RWPE1 (cell line): ENCODE data around the gene PDCD2L.
A peak's percentile ranks its signal among the peaks of the same experiment; 100 is the strongest.

ENCODE experiments used
- CTCF ChIA-PET: fragments of 350-600 bp; sonication (Branson Sonifier 250); formaldehyde crosslinking; extraction: SDS; loops from one replicate; lab custom pipeline; 2021; lab: Yijun Ruan, JAX
- POLR2A ChIA-PET: fragments of 400-600 bp; formaldehyde crosslinking; extraction: SDS; loops from one replicate; lab custom pipeline; 2020; ENCODE audit warnings: antibody characterized with exemption; ENCODE audit not compliant: low non-redundant PET; lab: Yijun Ruan, JAX
- DNase-seq: peaks from one replicate; pipeline ENCODE4 v3.0.0; 2012; ENCODE audit warnings: low spot score
- H3K27ac ChIP-seq: fragments of 450-650 bp; 2 replicates; pipeline ENCODE4 v1.5.1; 2017
- TF ChIP-seq, protein P1 (sequence below): fragments of 450-650 bp; conservative IDR thresholded peaks from 2 replicates; pipeline ENCODE4 v1.5.1; 2017; ENCODE audit warnings: low read depth, mild to moderate bottlenecking

PDCD2L gene

DNA sequence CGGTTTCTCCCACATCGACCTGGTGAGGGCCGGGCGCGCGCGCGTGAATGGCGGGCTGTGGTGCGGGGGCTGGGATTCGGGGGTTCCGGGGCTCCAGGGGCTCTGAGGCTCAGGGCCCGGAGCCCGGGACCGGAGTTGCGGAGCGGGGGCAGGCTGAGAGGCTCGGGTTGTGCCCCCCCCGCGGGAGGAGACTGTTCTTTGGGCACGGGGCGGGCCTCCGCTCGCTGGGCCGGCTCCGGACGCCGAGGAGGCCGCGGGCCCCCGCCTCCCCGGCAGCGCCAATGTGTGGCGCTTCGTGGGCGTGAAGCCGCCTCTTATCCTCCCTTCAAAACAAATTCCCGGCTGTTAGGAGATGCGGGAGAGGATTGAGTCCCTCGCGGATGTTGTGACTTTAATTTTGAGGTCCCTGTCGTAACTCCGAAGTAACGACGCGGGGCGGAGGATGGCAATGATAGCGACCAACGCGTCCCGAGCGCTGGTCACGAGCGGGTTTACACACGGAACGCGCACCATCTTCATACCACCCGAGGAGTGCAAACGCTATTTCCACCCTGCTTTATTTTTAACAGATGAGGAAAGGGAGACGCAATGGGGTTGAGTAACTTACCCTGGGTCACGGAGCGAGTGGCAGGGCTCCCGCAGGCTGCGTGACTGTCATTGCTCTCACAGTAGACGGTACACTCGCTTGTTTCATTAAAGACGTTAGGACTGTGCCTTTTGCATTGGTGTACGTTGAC, 24.5 kb downstream of the PDCD2L start:
- ChIA-PET CTCF (interaction anchor here (0.6 kb wide), 1 partner anchor 1628 kb away, joined by 3 read pairs; no protein-coding TSS in a partner anchor), POLR2A (interaction anchor here (0.7 kb wide), 1 partner anchor 19 kb away, joined by 3 read pairs; no protein-coding TSS in a partner anchor)
- peak; percentile 47 for DNase-seq
- TF ChIP-seq, protein P1, sequence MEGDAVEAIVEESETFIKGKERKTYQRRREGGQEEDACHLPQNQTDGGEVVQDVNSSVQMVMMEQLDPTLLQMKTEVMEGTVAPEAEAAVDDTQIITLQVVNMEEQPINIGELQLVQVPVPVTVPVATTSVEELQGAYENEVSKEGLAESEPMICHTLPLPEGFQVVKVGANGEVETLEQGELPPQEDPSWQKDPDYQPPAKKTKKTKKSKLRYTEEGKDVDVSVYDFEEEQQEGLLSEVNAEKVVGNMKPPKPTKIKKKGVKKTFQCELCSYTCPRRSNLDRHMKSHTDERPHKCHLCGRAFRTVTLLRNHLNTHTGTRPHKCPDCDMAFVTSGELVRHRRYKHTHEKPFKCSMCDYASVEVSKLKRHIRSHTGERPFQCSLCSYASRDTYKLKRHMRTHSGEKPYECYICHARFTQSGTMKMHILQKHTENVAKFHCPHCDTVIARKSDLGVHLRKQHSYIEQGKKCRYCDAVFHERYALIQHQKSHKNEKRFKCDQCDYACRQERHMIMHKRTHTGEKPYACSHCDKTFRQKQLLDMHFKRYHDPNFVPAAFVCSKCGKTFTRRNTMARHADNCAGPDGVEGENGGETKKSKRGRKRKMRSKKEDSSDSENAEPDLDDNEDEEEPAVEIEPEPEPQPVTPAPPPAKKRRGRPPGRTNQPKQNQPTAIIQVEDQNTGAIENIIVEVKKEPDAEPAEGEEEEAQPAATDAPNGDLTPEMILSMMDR, result no peak
- H3K27ac ChIP-seq, result peak overlapping the region; percentile 83

DNA sequence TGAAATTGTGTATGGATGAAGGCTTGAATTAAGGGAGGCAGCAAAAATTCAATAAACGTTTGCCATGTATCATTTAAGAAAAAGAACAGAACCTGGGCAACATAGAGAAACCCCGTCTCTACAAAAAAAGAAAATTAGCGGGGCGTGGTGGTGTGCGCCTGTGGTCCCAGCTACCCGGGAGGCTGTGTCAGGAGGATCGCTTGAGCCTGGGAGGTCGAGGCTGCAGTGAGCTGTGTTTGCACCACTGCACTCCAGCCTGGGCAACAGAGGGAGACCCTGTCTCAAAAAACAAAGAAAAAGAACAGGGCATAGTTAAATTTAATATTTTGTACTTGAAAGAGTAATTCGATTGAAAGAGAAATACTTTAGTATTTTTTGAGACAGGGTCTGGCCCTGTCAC, 25.4 kb downstream of the PDCD2L start:
- peak overlapping the region; percentile 39; the same call in 1 of the 2 replicates for H3K27ac ChIP-seq
- POLR2A ChIA-PET, result no interaction called here

GRCh38 chr19:34430738-34431625, 26.8 kb downstream of the PDCD2L start:
- ChIA-PET POLR2A (no interaction called here), CTCF (interaction anchor here (0.5 to 0.9 kb wide), 8 partner anchors 9 to 1619 kb away, joined by 3 to 5 read pairs (median 3); no protein-coding TSS in a partner anchor)
- peak; percentile 66 for DNase-seq
- TF ChIP-seq, protein P1, result peak; percentile 76
- no peak overlapping the region for H3K27ac ChIP-seq

More for the DNA sequence above, 25.4 kb downstream of the PDCD2L start:
- no peak for DNase-seq
- TF ChIP-seq, protein P1, result no peak
- CTCF ChIA-PET, result interaction anchor here (0.9 kb wide), 1 partner anchor 8 kb away, joined by 3 read pairs; no protein-coding TSS in a partner anchor

GRCh38 chr19:34431681-34432402, 27.6 kb downstream of the PDCD2L start:
- POLR2A ChIA-PET, result no interaction called here
- CTCF ChIA-PET, result interaction anchor here (0.7 to 0.9 kb wide), 2 partner anchors 15 to 17 kb away, joined by 3 read pairs; no protein-coding TSS in a partner anchor
- TF ChIP-seq, protein P1, result no peak
- no peak overlapping the region for H3K27ac ChIP-seq
- DNase-seq, result no peak

DNA sequence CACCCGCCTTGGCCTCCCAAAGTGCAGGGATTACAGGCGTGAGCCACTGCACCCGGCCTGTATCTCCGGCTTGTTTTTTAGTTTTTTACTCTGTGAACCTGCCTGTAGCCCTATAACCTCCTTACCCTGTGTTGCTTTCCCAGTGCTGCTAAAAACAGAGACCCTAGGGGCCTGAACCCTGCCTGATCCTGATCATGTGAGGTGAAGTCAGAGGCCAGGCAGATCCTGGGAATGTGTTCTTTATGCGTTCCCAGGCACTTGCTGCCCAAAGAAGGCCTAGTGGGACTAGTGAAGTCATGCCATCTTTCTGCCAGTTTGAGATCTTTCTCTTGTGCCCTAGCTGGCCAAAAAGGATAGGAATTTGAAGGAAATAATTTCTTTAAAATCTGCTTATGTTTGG, 28.6 kb downstream of the PDCD2L start:
- 0 out of 2 replicates have a peak overlapping the region, but pooled peaks have one; percentile 15 for H3K27ac ChIP-seq
- POLR2A ChIA-PET, result no interaction called here
- TF ChIP-seq, protein P1, result no peak
- no peak for DNase-seq
- CTCF ChIA-PET, result no interaction called here
